ENCODE results near the gene GPR162. TPM values are rescaled to one million over a fixed set of nuclear protein-coding genes. Genes with fewer than 3 reads are reported as not detected.

GPR162 gene
- total RNA-seq, 1 experiment from 2014 or later, result 2.3 TPM

DNA sequence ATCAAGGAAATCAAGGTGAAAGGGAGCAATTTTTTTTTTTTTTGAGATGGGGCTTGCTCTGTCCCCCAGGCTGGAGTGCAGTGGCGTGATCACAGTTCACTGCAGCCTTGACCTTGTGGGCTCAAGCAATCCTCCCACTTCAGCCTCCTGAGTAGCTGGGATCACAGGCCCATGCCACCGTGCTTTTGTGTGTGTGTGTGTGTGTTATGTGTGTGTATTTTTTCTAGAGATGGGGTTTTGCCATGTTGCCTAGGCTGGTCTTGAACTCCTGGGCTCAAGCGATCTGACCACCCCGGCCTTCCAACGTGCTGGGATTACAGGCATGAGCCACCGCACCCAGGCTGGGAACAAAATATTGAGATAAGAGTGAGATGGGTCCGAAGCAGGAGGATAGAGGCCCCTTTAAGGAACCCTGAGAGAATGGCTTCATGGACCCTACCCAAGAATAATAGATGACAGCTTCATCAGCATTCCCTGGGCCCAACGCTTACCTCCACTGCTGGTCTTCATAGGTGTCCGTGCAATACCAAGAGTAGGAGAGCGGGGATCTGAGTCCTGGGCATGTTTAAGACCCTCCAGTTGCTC is 28.4 kb downstream of the GPR162 start:
- Histone ChIP-seq H3K27ac (ENCODE audit: low read depth, low read length) (peak overlapping the region; percentile 77), H3K4me2 (ENCODE audit: low read length) (peak overlapping the region; percentile 100), H3K27me3 (ENCODE audit: insufficient read depth, low read length) (no peaks in the 10 kb centered on the region), H3K9me2 (ENCODE audit: insufficient read depth) (no peaks in the 10 kb centered on the region), H4K20me1 (ENCODE audit: insufficient read depth) (no peaks in the 10 kb centered on the region), H3K4me3 (replicated peaks in 1 of 2; ENCODE audit: low read depth in 1 of 2, low read length in 2 of 2) (peak overlapping the region; percentile 67 to 94), H3K9me3 (ENCODE audit: control insufficient read depth in 1 of 2, insufficient read depth in 1 of 2, low read depth in 1 of 2, low read length in 2 of 2) (no peaks in the 10 kb centered on the region), H3K9ac (ENCODE audit: low read length) (peak overlapping the region; percentile 89), H3K79me2 (ENCODE audit: insufficient read depth, low read length) (peaks cover 43% of the 10 kb centered on the region), H3K36me3 (ENCODE audit: control insufficient read depth in 1 of 2, insufficient read depth in 2 of 2, low read length in 2 of 2) (peaks cover 27 to 44% of the 10 kb centered on the region in 2 experiments; a peak in 3 of 4 replicates), H2AFZ (ENCODE audit: low read depth, low read length, poor library complexity, severe bottlenecking) (no peak overlapping the region), H3K4me1 (ENCODE audit: control insufficient read depth in 1 of 2, insufficient read depth in 2 of 2, low read length in 2 of 2) (peaks cover 15 to 31% of the 10 kb centered on the region in 2 experiments)
- ATAC-seq, result no peak
- RAD21 ChIA-PET (ENCODE audit: low non-redundant PET in 1 of 2, low total read pairs in 2 of 2, uncharacterized antibody in 2 of 2, unreplicated experiment in 2 of 2), result no interaction called here
- intact Hi-C loops (cut with micrococcal nuclease), result loop anchor here (5.0 kb wide), 1 partner anchor 243 kb away; the partner anchor contains the start of gene CHD4
- no TSS peak for BruUV-seq (replicated peaks)
- CTCF ChIA-PET, result no interaction called here
- DNase-seq (ENCODE audit: low read depth, low spot score), result no peak
- POLR2A ChIA-PET, result interaction anchor here (2.9 to 8.9 kb wide), 2 partner anchors 19 to 94 kb away, joined by 28 to 186 read pairs; partner anchors contain the start of genes C12orf57, RNU7-1, SPSB2 and TPI1
- TF ChIP-seq EZH2 (IDR thresholded peaks at IDR 0.05) (no peak), SRF (IDR thresholded peaks at IDR 0.05; ENCODE audit: low read depth) (no peak), RAD21 (IDR thresholded peaks at IDR 0.05; ENCODE audit: low read depth) (no peak), CBX3 (IDR thresholded peaks at IDR 0.05; ENCODE audit: low read depth) (no peak), EZH2phosphoT487 (IDR thresholded peaks at IDR 0.05; ENCODE audit: borderline replicate concordance) (no peak), ZFX (IDR thresholded peaks at IDR 0.05) (no peak), YY1 (IDR thresholded peaks at IDR 0.05; ENCODE audit: extremely low read depth, insufficient replicate concordance, low read depth, low read length) (no peak), SIN3A (IDR thresholded peaks at IDR 0.05; ENCODE audit: low read depth) (no peak), CEBPB (IDR thresholded peaks at IDR 0.05; ENCODE audit: low read depth) (no peak), EGR1 (IDR thresholded peaks at IDR 0.05; ENCODE audit: low read depth) (no peak), POLR2AphosphoS5 (IDR thresholded peaks at IDR 0.05; ENCODE audit: low read depth, low read length) (no peak), ELF1 (IDR thresholded peaks at IDR 0.05; ENCODE audit: borderline replicate concordance, low read depth) (no peak), FOSL1 (IDR thresholded peaks at IDR 0.05; ENCODE audit: low read depth) (no peak), JUND (IDR thresholded peaks at IDR 0.05) (no peak), ZNF274 (IDR thresholded peaks at IDR 0.05; ENCODE audit: low read depth, low read length) (no peak)
- TF ChIP-seq, protein P1, sequence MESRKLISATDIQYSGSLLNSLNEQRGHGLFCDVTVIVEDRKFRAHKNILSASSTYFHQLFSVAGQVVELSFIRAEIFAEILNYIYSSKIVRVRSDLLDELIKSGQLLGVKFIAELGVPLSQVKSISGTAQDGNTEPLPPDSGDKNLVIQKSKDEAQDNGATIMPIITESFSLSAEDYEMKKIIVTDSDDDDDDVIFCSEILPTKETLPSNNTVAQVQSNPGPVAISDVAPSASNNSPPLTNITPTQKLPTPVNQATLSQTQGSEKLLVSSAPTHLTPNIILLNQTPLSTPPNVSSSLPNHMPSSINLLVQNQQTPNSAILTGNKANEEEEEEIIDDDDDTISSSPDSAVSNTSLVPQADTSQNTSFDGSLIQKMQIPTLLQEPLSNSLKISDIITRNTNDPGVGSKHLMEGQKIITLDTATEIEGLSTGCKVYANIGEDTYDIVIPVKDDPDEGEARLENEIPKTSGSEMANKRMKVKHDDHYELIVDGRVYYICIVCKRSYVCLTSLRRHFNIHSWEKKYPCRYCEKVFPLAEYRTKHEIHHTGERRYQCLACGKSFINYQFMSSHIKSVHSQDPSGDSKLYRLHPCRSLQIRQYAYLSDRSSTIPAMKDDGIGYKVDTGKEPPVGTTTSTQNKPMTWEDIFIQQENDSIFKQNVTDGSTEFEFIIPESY (IDR thresholded peaks at IDR 0.05; ENCODE audit: extremely low read depth, insufficient replicate concordance, low read length), result no peak
- TF ChIP-seq, protein P2, sequence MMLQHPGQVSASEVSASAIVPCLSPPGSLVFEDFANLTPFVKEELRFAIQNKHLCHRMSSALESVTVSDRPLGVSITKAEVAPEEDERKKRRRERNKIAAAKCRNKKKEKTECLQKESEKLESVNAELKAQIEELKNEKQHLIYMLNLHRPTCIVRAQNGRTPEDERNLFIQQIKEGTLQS (IDR thresholded peaks at IDR 0.05), result no peak
- TF ChIP-seq, protein P3, sequence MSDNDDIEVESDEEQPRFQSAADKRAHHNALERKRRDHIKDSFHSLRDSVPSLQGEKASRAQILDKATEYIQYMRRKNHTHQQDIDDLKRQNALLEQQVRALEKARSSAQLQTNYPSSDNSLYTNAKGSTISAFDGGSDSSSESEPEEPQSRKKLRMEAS (IDR thresholded peaks at IDR 0.05), result no peak

All from HCT116 (cell line).